HG03159 (cell line): Measurements from ENCODE around the gene NUP188.

ENCODE experiments used
- ATAC-seq: cut with Tn5 transposase; IDR thresholded peaks from one replicate; pipeline ENCODE4 v1.9.1; 2021; ENCODE audit warnings: mild to moderate bottlenecking, moderate library complexity; ENCODE audit not compliant: unreplicated experiment

Gene NUP188, protein sequence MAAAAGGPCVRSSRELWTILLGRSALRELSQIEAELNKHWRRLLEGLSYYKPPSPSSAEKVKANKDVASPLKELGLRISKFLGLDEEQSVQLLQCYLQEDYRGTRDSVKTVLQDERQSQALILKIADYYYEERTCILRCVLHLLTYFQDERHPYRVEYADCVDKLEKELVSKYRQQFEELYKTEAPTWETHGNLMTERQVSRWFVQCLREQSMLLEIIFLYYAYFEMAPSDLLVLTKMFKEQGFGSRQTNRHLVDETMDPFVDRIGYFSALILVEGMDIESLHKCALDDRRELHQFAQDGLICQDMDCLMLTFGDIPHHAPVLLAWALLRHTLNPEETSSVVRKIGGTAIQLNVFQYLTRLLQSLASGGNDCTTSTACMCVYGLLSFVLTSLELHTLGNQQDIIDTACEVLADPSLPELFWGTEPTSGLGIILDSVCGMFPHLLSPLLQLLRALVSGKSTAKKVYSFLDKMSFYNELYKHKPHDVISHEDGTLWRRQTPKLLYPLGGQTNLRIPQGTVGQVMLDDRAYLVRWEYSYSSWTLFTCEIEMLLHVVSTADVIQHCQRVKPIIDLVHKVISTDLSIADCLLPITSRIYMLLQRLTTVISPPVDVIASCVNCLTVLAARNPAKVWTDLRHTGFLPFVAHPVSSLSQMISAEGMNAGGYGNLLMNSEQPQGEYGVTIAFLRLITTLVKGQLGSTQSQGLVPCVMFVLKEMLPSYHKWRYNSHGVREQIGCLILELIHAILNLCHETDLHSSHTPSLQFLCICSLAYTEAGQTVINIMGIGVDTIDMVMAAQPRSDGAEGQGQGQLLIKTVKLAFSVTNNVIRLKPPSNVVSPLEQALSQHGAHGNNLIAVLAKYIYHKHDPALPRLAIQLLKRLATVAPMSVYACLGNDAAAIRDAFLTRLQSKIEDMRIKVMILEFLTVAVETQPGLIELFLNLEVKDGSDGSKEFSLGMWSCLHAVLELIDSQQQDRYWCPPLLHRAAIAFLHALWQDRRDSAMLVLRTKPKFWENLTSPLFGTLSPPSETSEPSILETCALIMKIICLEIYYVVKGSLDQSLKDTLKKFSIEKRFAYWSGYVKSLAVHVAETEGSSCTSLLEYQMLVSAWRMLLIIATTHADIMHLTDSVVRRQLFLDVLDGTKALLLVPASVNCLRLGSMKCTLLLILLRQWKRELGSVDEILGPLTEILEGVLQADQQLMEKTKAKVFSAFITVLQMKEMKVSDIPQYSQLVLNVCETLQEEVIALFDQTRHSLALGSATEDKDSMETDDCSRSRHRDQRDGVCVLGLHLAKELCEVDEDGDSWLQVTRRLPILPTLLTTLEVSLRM (N-terminal part only)

DNA sequence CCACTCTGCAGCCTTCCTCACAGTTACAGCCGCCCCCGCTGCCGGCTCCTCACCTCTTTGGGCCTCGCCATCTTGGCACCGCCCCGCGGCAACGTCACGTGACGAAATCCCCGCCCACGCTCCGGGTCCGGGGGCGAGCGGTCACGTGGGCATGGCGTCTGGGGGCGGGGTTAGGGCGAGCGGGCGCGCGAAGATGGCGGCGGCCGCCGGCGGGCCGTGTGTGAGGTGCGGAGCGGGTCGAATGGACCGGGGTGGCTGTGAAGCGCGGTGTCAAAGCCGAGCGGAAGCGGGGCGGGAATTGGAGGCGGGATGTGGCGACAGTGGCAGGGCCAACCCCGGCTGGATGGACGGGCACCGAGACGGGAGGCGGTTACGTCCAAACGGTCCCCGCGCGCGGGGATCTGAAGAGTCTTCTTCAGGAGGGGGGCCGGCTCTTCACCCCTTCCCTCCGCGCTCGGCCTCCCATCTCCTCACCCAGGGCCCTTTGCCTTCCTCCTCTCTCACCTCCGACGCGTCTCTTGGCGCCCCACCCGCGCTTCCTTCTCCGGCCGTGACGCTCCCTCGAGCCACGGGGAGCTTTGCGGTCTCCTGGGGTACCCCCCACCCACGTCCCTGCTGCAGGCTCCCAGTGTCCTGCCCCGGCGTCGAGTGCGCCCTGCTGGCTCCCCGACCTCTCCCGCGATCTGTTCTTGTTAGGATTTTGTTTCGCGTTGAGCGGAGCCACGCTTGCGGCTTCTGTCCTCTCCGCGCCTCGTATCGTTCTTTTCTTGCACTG lies at the start of gene NUP188, which contains the start of gene DOLK:
TSS of gene NUP188 (plus strand) at position 173 of the 775 bp plus-strand sequence. CDS start at position 194, 21 bp downstream.
TSS of gene DOLK (minus strand) at position 77 of the 775 bp plus-strand sequence. CDS start 300 bp downstream, outside the sequence.
- ATAC-seq: peak; percentile 83

GRCh38 chr9:128898382-128898781 lies 49.1 kb upstream of the NUP188 start:
- ATAC-seq: no peak

- ATAC-seq: no peak
Measured at GRCh38 chr9:128898845-128899565, 48.5 kb upstream of the NUP188 start.

DNA sequence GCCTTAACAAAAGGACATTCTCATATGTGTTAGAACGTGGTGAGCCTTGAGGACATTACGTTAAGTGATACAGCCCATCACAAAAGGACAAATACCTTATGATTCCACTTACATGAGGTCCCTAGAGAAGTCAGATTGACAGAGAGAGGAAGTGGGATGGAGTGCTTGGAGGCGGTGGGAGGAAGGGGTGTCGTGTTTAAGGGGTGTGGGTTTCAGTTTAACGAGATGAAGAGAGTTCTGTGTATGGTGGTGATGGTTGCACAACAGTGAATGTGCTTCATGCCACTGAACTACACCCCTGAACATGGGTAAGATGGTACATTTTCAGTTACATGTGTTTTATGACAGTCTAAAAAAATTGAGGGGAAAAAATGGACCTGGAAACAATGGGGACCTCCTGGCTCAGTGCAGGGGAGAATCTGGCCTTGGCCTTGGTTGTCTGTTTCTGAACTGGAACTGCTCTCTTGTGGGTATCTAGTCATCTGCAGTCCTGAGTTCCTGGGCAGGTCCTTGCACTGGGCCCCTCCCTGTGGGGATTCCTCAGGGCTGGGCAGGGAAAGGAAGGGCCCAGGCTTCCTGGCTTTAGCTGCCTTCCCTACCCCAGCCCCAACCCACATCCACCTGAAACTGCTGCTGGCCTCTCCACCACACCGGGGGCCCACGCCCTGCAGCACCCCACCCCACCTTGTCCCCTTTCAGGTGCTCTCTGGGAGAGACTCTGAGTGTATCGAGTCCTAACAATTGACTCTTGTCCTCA lies 47.8 kb upstream of the NUP188 start:
- ATAC-seq: no peak

GRCh38 chr9:128901379-128901778 lies 46.1 kb upstream of the NUP188 start:
- ATAC-seq: no peak

DNA sequence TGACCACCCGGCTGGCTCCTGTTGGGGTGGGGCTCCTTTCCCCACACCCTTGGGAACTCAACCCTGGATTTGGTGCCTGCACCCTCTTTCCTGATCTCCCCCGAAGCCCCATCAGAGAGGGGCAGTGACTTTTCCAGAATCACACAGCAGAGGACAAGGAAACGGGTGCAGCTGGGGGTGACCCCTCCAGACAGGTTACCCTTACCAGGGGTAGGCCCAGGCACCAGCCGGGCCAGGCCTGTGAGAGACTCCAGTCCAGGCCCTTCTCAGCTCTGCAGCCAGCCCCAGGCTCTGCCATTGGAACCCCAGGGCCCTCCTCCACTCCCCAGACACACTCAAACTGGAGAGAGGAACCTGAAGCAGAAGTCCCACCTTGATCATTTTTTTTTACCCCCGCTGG lies 45.7 kb upstream of the NUP188 start:
- ATAC-seq: no peak

- peak; percentile 81 for ATAC-seq
Measured at GRCh38 chr9:128902351-128903078, 45.0 kb upstream of the NUP188 start.

- no peak for ATAC-seq
Measured at GRCh38 chr9:128903079-128903461, 44.4 kb upstream of the NUP188 start.

GRCh38 chr9:128903871-128904620 lies 43.5 kb upstream of the NUP188 start:
- ATAC-seq: no peak

GRCh38 chr9:128905964-128906363 lies 41.5 kb upstream of the NUP188 start:
- ATAC-seq: no peak

DNA sequence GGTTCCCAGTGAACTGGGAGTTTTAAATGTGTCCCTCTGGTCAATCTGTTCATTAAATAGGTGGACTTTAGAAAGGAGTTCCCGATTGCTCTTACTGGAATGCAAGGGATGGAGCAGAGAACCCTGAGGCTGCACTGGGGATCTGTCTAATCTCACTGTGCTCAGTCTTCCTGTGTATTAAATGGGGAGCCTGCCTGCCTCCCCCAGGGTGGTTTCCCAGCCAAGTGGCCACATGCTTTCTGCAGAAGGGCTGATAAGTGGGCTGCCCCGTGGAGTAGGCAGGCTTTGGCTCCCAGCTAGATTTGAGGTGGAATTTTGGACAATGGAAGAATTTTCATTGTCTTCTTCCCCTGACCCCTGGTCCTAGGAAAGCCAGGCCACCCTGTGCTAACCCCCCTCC lies 40.8 kb upstream of the NUP188 start:
- no peak for ATAC-seq

GRCh38 chr9:128908372-128908771 lies 39.1 kb upstream of the NUP188 start:
- no peak for ATAC-seq

DNA sequence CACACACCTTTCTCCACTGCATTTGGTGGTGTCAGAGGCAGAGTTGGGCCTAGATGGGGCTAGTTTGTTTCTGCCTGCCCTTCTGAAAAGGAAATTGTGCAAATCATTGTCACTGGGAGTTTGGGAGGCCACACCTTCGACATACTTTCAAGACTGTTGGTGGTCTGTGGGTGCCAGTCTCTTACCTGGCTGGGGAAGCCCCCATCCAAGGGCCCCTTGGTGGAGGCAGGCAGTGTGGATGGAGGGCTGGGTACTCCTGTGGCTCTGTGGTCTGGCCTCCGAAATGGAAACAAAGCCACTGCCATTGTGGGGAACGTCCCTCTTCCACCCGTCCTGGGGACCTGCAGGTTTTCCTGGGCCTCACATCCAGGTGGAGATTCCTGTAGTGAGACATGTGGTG lies 37.6 kb upstream of the NUP188 start:
- ATAC-seq: no peak

DNA sequence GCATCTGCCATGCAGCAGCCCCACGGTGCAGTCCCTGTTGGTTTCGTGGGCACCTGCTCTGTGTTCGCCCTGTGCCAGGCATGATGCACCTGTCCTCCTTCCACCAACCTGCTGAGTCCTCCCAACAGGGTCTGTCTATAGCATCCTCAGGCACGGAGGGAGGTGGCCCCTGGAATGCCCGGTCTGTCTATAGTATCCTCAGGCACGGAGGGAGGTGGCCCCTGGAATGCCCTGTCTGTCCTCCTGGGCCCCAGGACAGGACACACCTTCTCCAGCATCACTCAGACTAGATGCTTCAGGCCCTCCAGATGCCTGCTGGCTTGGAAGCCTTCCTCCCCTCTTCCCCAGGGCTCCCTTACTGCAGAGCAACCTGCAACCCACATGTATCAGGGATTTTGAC lies 36.6 kb upstream of the NUP188 start:
- no peak for ATAC-seq

DNA sequence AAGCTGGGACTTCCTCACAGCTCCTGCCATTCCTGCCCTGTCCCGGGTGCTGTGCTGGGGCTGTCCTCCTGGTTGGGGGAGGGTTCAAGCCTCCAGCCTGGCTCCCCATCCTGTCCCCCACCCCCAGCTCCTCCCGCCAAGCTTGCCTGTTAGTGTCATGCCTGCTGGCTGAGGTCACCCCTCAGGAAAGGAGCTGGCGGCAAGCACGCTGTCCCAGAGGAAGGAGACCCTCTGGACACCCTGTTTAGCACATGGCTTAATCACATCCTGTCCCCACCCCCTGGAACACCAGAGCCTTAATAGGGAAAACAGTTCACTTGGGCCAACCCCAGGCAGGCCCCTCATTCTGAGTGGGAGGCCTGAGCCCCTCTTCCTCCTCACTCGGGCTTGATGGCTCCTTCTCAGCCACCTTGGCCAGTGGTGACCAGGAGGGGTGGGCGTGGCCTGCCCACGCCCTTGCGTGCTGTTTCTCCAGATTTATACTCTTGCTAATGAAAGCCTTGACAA lies 35.9 kb upstream of the NUP188 start:
- no peak for ATAC-seq

GRCh38 chr9:128912270-128912853 lies 35.1 kb upstream of the NUP188 start:
- ATAC-seq: no peak
